Inflammatory macrophage treated with lipopolysaccharide for 4 hours (primary cell): ENCODE results near the gene CCDC6.
"Not testable (repeated sequence)": the region's sequence is repeated elsewhere in the genome, so short reads cannot be mapped to it uniquely, and the experiment has no call there.

Experiments used
- DNase-seq: peaks from one replicate; pipeline ENCODE4 v3.0.0-alpha.2; 2020

The CCDC6 gene

GRCh38 chr10:59750155-59750945, 156.0 kb downstream of the CCDC6 start:
- DNase-seq: no peak

GRCh38 chr10:59748834-59749233, 157.5 kb downstream of the CCDC6 start:
- no peak for DNase-seq

GRCh38 chr10:59745163-59745650, 161.1 kb downstream of the CCDC6 start:
- DNase-seq: no peak

- DNase-seq: not testable (repeated sequence)
These were observed 161.6 kb downstream of the CCDC6 start for GRCh38 chr10:59744762-59745161.

- DNase-seq: not testable (repeated sequence)
These were observed 162.2 kb downstream of the CCDC6 start for GRCh38 chr10:59744156-59744555.

- no peak for DNase-seq
These were observed 164.8 kb downstream of the CCDC6 start for GRCh38 chr10:59741583-59741982.

- no peak for DNase-seq
These were observed 165.3 kb downstream of the CCDC6 start for GRCh38 chr10:59741048-59741447.
